AG09309 (cell line): ENCODE measurements around the gene LRP2BP.
A peak's percentile ranks its signal among the peaks of the same experiment; 100 is the strongest.

ENCODE experiments used
- DNase-seq: peaks from one replicate; pipeline ENCODE4 v3.0.0-alpha.2; 2010; ENCODE audit warnings: low read depth
- H3K4me3 ChIP-seq: 2 replicates; pipeline ENCODE4 v1.5.1; 2011; ENCODE audit warnings: mild to moderate bottlenecking, low read depth, low read length, moderate library complexity; ENCODE audit not compliant: control insufficient read depth
- CTCF ChIP-seq: IDR thresholded peaks from 2 replicates; pipeline ENCODE4 v1.5.1; 2011; ENCODE audit warnings: mild to moderate bottlenecking, low read depth, low read length, inconsistent platforms; ENCODE audit not compliant: insufficient read depth, control insufficient read depth; ENCODE audit errors: missing control alignments

Gene LRP2BP

GRCh38 chr4:185344743-185345538 is 50.8 kb downstream of the LRP2BP start:
- H3K4me3 ChIP-seq = no peak overlapping the region
- no peak for DNase-seq
- no peak for TF ChIP-seq CTCF

- H3K4me3 ChIP-seq = no peak overlapping the region
- no peak for TF ChIP-seq CTCF
- peak; percentile 33 for DNase-seq
Observed at GRCh38 chr4:185343726-185344581, 51.8 kb downstream of the LRP2BP start.

GRCh38 chr4:185341841-185342240 is 53.9 kb downstream of the LRP2BP start:
- DNase-seq = no peak
- H3K4me3 ChIP-seq = no peak overlapping the region
- TF ChIP-seq CTCF = no peak

- DNase-seq = no peak
- H3K4me3 ChIP-seq = no peak overlapping the region
- no peak for TF ChIP-seq CTCF
Observed at GRCh38 chr4:185341377-185341776, 54.3 kb downstream of the LRP2BP start.

- TF ChIP-seq CTCF = no peak
- DNase-seq = no peak
- H3K4me3 ChIP-seq = no peak overlapping the region
Observed at GRCh38 chr4:185339941-185340340, 55.8 kb downstream of the LRP2BP start.

- no peak overlapping the region for H3K4me3 ChIP-seq
- TF ChIP-seq CTCF = no peak
- DNase-seq = no peak
Observed at GRCh38 chr4:185335579-185335978, 60.1 kb downstream of the LRP2BP start.
